ENCODE results near the gene AXL. TPM values are rescaled to one million over a fixed set of nuclear protein-coding genes. Genes with fewer than 3 reads are reported as not detected.

AXL gene
- total and polyA plus RNA-seq, 2 of the 8 experiments (the other 6 are each of a cell fraction or from before 2014, with no cell fraction given) = 35.3 to 51.0 TPM

- H2AK5ac ChIP-seq (ENCODE audit: low read depth, low read length) = peak overlapping the region; percentile 18
- H3K23ac ChIP-seq (ENCODE audit: insufficient read length) = no peak overlapping the region
- H3K36me3 ChIP-seq (ENCODE audit: control insufficient read depth in 2 of 4, insufficient read depth in 4 of 4, low read length in 3 of 4) = peaks cover 3 to 21% (median 10%) of the 10 kb centered on the region in 4 experiments
- DNase-seq (ENCODE audit: low read depth in 1 of 2, low spot score in 2 of 2) = peak in 1 of 2 experiments; percentile 69
- peaks cover 2 to 4% of the 10 kb centered on the region in 2 experiments for H4K20me1 ChIP-seq (replicated peaks in 1 of 2; ENCODE audit: control insufficient read depth in 1 of 2, insufficient read depth in 2 of 2, low read length in 2 of 2)
- no peaks in the 10 kb centered on the region for H3K27me3 ChIP-seq (replicated peaks in 1 of 4; ENCODE audit: control insufficient read depth in 3 of 4, extremely low read depth in 1 of 4, insufficient read depth in 3 of 4, low read length in 3 of 4)
- H3K4ac ChIP-seq (replicated peaks; ENCODE audit: insufficient read length, low read depth, low read length) = peak overlapping the region; percentile 46
- H3K14ac ChIP-seq (ENCODE audit: insufficient read length) = peak overlapping the region; percentile 27
- H3K23me2 ChIP-seq (ENCODE audit: low read depth, low read length) = peaks cover 14% of the 10 kb centered on the region
- ChIA-PET POLR2A (ENCODE audit: partially characterized antibody) (interaction anchor here (0.6 to 38.6 kb wide), 38 partner anchors 9 to 599 kb away, joined by 3 to 579 read pairs (median 5); partner anchors contain the start of genes ACTMAP, AXL, CCDC97 and COQ8B), CTCF (ENCODE audit: partially characterized antibody) (interaction anchor here (0.6 to 4.8 kb wide), 23 partner anchors 9 to 137 kb away, joined by 3 to 89 read pairs (median 4); partner anchors contain the start of gene AXL)
- H2AFZ ChIP-seq (ENCODE audit: low read length) = peak overlapping the region; percentile 54; the same call in 1 of the 2 replicates
- H3K18ac ChIP-seq (ENCODE audit: extremely low read depth, low read length) = peak overlapping the region; percentile 88
- H3K4me1 ChIP-seq (replicated peaks in 1 of 4; ENCODE audit: control insufficient read depth in 3 of 4, insufficient read depth in 4 of 4, low read length in 3 of 4) = peaks cover 0 to 10% (median 5%) of the 10 kb centered on the region in 4 experiments; a peak in 6 of 7 replicates
- peak overlapping the region; percentile 97 for H2BK5ac ChIP-seq (ENCODE audit: low read depth, low read length)
- H3K9ac ChIP-seq (replicated peaks in 1 of 4; ENCODE audit: extremely low read depth in 1 of 4, low read depth in 3 of 4, low read length in 3 of 4) = peak overlapping the region; percentile 93 to 97 (median 94)
- H3K79me1 ChIP-seq (ENCODE audit: low read depth, low read length) = peaks cover 11% of the 10 kb centered on the region
- H3K27ac ChIP-seq (ENCODE audit: low read depth, low read length) = peak overlapping the region; percentile 86
- no peak for FAIRE-seq
- H2BK12ac ChIP-seq (ENCODE audit: low read depth, low read length) = peak overlapping the region; percentile 13; the same call in 1 of the 2 replicates
- no peaks in the 10 kb centered on the region for H3K9me3 ChIP-seq (ENCODE audit: insufficient read depth in 2 of 2, low read depth in 1 of 2, low read length in 1 of 2)
- WGBS, 2 experiments (ENCODE audit: extremely low coverage in 1 of 2, insufficient coverage in 1 of 2, insufficient read length in 1 of 2, insufficient replicate concordance in 2 of 2, low coverage in 1 of 2, low lambda C conversion rate in 2 of 2, missing lambda C conversion rate in 1 of 2) = 2% methylated on average over 41 of the region's 46 CpGs; no CpG with 5 or more reads in 1 of the 2 experiments
- peak overlapping the region; percentile 82 to 100 (median 91) for H3K4me3 ChIP-seq (ENCODE audit: extremely low read depth in 1 of 4, insufficient read depth in 2 of 4, low read depth in 3 of 4, low read length in 4 of 4)
- H2BK20ac ChIP-seq (ENCODE audit: low read length) = no peak overlapping the region
- peak overlapping the region; percentile 20 for H4K91ac ChIP-seq (replicated peaks; ENCODE audit: insufficient read length, low read length)
- peak overlapping the region; percentile 80 for H3K56ac ChIP-seq (replicated peaks; ENCODE audit: insufficient read length, low read depth, low read length)
- H2BK120ac ChIP-seq (replicated peaks; ENCODE audit: low read depth, low read length) = no peak overlapping the region
- no peak overlapping the region for H2BK15ac ChIP-seq (ENCODE audit: low read length)
- H3K4me2 ChIP-seq (ENCODE audit: insufficient read depth in 1 of 2, low read depth in 2 of 2, low read length in 2 of 2) = peak overlapping the region; percentile 84 to 99
- H4K8ac ChIP-seq (ENCODE audit: extremely low read depth, insufficient read depth, low read length) = peak overlapping the region; percentile 94
- H3K79me2 ChIP-seq (ENCODE audit: control insufficient read depth in 1 of 2, insufficient read depth in 2 of 2, low read length in 2 of 2) = peaks cover 35 to 45% of the 10 kb centered on the region in 2 experiments
- H4K5ac ChIP-seq (ENCODE audit: insufficient read length, low read depth, low read length) = peak overlapping the region; percentile 67
- TF ChIP-seq CREB1 (IDR thresholded peaks at IDR 0.05) (0 out of 2 replicates have a peak, but pooled peaks have one; percentile 8), TCF12 (IDR thresholded peaks at IDR 0.05; ENCODE audit: low read depth, low read length) (no peak), SIN3A (conservative IDR thresholded peaks at IDR 0.05 in 1 of 2, IDR thresholded peaks at IDR 0.05 in 1 of 2; ENCODE audit: low read depth in 1 of 2, low read length in 2 of 2) (peak in 1 of 2 experiments; percentile 37; a peak in 1 of 4 replicates), HDAC6 (IDR thresholded peaks at IDR 0.05; ENCODE audit: low read depth, low read length) (no peak), POLR2A (IDR thresholded peaks at IDR 0.05; ENCODE audit: control extremely low read depth in 1 of 2, low read depth in 2 of 2, low read length in 2 of 2) (peak in 1 of 2 experiments; percentile 89; a peak in 1 of 3 replicates), SAP30 (IDR thresholded peaks at IDR 0.05; ENCODE audit: insufficient read depth, insufficient replicate concordance, low read length) (peak; percentile 80), TAF7 (optimal IDR thresholded peaks at IDR 0.05; ENCODE audit: borderline replicate concordance, low read depth, low read length) (peak; percentile 55), JUND (IDR thresholded peaks at IDR 0.05; ENCODE audit: low read length) (no peak), TAF1 (IDR thresholded peaks at IDR 0.05; ENCODE audit: low read depth, low read length) (peak; percentile 81)
- TF ChIP-seq, protein P1, sequence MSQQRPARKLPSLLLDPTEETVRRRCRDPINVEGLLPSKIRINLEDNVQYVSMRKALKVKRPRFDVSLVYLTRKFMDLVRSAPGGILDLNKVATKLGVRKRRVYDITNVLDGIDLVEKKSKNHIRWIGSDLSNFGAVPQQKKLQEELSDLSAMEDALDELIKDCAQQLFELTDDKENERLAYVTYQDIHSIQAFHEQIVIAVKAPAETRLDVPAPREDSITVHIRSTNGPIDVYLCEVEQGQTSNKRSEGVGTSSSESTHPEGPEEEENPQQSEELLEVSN (IDR thresholded peaks at IDR 0.05) = no peak
These were observed 44.2 kb downstream of the AXL start for GRCh38 chr19:41263042-41263849.

Measured in H1 (cell line).